OCI-LY7 (cell line): Measurements from ENCODE around the gene XAGE3. TPM values are rescaled to one million over a fixed set of nuclear protein-coding genes. Genes with fewer than 3 reads are reported as not detected.
"Not testable (repeated sequence)": the region's sequence is repeated elsewhere in the genome, so short reads cannot be mapped to it uniquely, and the experiment has no call there.

Experiments
- BruUV-seq: library from RNA; stranded (reverse); fragments of 400-500 nt; replicated peaks from 2 replicates; lab custom pipeline; 2021; lab: Mats Ljungman, UMichigan
- CTCF ChIA-PET: fragments of 300-600 bp; sonication (Branson Sonifier 250); formaldehyde crosslinking; loops from one replicate; lab custom pipeline; 2022; ENCODE audit warnings: antibody characterized with exemption; ENCODE audit not compliant: unreplicated experiment; lab: Charles Lee
- POLR2A ChIA-PET: fragments of 300-600 bp; sonication (Branson Sonifier 250); formaldehyde crosslinking; loops from one replicate; lab custom pipeline; 2022; ENCODE audit warnings: antibody characterized with exemption; lab: Charles Lee
- DNase-seq: peaks from one replicate; pipeline ENCODE4 v3.0.0-alpha.2; 2015; ENCODE audit warnings: low spot score
- H2AFZ ChIP-seq: fragments of 200-600 bp; sonication (generic), shearing (Covaris generic); 2 replicates; pipeline ENCODE4 v1.6.1; 2014; ENCODE audit warnings: mild to moderate bottlenecking, antibody characterized with exemption, low read length, moderate library complexity
- H3K27ac ChIP-seq: fragments of 200-600 bp; sonication (generic); 2 replicates; pipeline ENCODE4 v1.5.1; 2014; ENCODE audit warnings: mixed run types, low read depth, mild to moderate bottlenecking, moderate library complexity, low read length, inconsistent platforms; ENCODE audit not compliant: poor library complexity, severe bottlenecking
- H3K36me3 ChIP-seq: fragments of 200-600 bp; sonication (generic); 2 replicates; pipeline ENCODE4 v1.6.1; 2014; ENCODE audit warnings: mild to moderate bottlenecking, antibody characterized with exemption, low read length, moderate library complexity, mixed read lengths; ENCODE audit not compliant: insufficient read depth
- H3K4me1 ChIP-seq: fragments of 200-600 bp; sonication (generic); 2 replicates; pipeline ENCODE4 v1.5.1; 2014; ENCODE audit warnings: mild to moderate bottlenecking, low read length; ENCODE audit not compliant: insufficient read depth, poor library complexity, severe bottlenecking
- H3K4me2 ChIP-seq: fragments of 200-600 bp; sonication (generic); 2 replicates; pipeline ENCODE4 v1.6.1; 2014; ENCODE audit warnings: mild to moderate bottlenecking, low read length
- H3K4me3 ChIP-seq: fragments of 200-600 bp; sonication (generic); 2 replicates; pipeline ENCODE4 v1.5.1; 2014; ENCODE audit warnings: mild to moderate bottlenecking, low read depth, low read length; ENCODE audit not compliant: poor library complexity, severe bottlenecking
- H3K79me2 ChIP-seq: fragments of 200-600 bp; sonication (generic); 2 replicates; pipeline ENCODE4 v1.6.1; 2016; ENCODE audit warnings: low read depth, mild to moderate bottlenecking, low read length, moderate library complexity, mixed read lengths; ENCODE audit not compliant: insufficient read depth
- H3K9me2 ChIP-seq: fragments of 200-600 bp; sonication (generic); 2 replicates; pipeline ENCODE4 v1.6.1; 2016; ENCODE audit warnings: mild to moderate bottlenecking, low read length, mixed read lengths; ENCODE audit not compliant: insufficient read depth
- H3K9me3 ChIP-seq: fragments of 200-600 bp; sonication (generic); 2 replicates; pipeline ENCODE4 v1.6.1; 2014; ENCODE audit warnings: mild to moderate bottlenecking, mixed run types, low read length, mixed read lengths
- H4K20me1 ChIP-seq: fragments of 200-600 bp; sonication (generic); 2 replicates; pipeline ENCODE4 v1.6.1; 2014; ENCODE audit warnings: mild to moderate bottlenecking, antibody characterized with exemption, low read length, moderate library complexity, mixed read lengths; ENCODE audit not compliant: insufficient read depth
- CTCF ChIP-seq: fragments of 200-600 bp; sonication (generic); conservative IDR thresholded peaks from 2 replicates; pipeline ENCODE4 v1.5.1; 2014; ENCODE audit warnings: mild to moderate bottlenecking, antibody characterized with exemption, low read length, moderate library complexity, mixed read lengths
- EZH2phosphoT487 ChIP-seq: fragments of 200-600 bp; sonication (generic); IDR thresholded peaks from 2 replicates; pipeline ENCODE4 v1.6.1; 2018; ENCODE audit warnings: low read depth, borderline replicate concordance, mild to moderate bottlenecking, mixed run types, antibody characterized with exemption, low read length, moderate library complexity, mixed read lengths
- intact Hi-C: fragments of 100-400 bp; cut with micrococcal nuclease; formaldehyde crosslinking; loops from one replicate; pipeline ENCODE4 v1.10.0; 2022; ENCODE audit not compliant: unreplicated experiment
- total RNA-seq, 2 experiments: library from RNA; depleted of rRNA in 1 of 2; stranded (reverse); fragments of >200 nt in 1 of 2; shearing (Covaris generic) in 1 of 2; gene quantifications; 2 replicates each; pipeline ENCODE4 v1.2.3, GENCODE V29; 2014 to 2022

Gene XAGE3
- total RNA-seq, 2 experiments from 2014 or later: not detected

GRCh38 chrX:52887459-52887858 lies 19.6 kb upstream of the XAGE3 start:
- H3K4me2 ChIP-seq, H2AFZ ChIP-seq, H3K4me1 ChIP-seq, BruUV-seq, H3K4me3 ChIP-seq, H3K36me3 ChIP-seq, H4K20me1 ChIP-seq, CTCF ChIA-PET, H3K27ac ChIP-seq, DNase-seq, POLR2A ChIA-PET, H3K9me3 ChIP-seq, H3K9me2 ChIP-seq, H3K79me2 ChIP-seq, intact Hi-C loops: not testable (repeated sequence)

DNA sequence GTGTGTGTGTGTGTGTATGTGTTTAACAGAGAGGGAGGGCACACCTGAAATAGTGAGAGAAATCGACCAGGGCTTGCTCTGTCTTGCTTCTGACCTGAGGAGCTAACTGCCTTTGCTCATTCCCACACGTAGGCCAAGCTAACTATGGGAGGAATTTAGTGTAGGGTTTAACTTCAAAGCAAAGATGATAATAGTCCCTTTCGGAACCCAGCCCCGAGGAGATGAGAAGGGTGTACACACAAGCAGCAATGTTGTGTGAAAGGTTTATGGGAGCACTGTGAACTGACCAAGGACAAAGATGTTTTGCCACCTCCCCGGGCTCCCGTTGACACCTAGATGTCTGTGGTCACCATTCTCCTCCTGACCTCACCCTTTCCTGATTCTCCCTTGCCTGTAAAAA lies 8.5 kb upstream of the XAGE3 start:
- H3K4me3 ChIP-seq, H3K4me1 ChIP-seq, H3K36me3 ChIP-seq, DNase-seq, intact Hi-C loops, BruUV-seq, H4K20me1 ChIP-seq, H3K9me3 ChIP-seq, H3K27ac ChIP-seq, H2AFZ ChIP-seq, POLR2A ChIA-PET, H3K9me2 ChIP-seq, H3K4me2 ChIP-seq, CTCF ChIA-PET, H3K79me2 ChIP-seq: not testable (repeated sequence)

DNA sequence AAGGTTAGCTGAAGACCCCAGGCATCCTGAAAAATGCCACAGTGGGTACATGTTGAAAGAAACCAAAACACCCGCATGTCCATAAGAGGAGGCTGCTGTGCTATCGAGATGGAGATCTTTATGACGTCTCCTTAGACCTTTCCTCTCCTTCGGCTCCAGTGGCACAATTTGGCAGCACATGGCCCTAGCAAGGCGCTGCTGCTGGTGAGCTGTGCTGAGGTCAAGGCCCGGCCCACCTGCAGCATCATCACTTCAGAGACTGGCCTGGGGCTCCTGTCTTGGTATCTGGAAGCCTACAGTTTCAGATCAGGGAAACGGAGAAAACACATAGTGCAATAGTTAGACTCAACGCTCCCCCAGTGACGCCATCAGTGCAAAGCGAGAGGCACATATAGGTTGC lies 7.6 kb upstream of the XAGE3 start:
- H3K4me3 ChIP-seq, POLR2A ChIA-PET, BruUV-seq, CTCF ChIA-PET, H3K9me3 ChIP-seq, H3K27ac ChIP-seq, H3K4me2 ChIP-seq, H4K20me1 ChIP-seq, intact Hi-C loops, H3K79me2 ChIP-seq, H3K9me2 ChIP-seq, H3K36me3 ChIP-seq, H2AFZ ChIP-seq, DNase-seq, H3K4me1 ChIP-seq: not testable (repeated sequence)

DNA sequence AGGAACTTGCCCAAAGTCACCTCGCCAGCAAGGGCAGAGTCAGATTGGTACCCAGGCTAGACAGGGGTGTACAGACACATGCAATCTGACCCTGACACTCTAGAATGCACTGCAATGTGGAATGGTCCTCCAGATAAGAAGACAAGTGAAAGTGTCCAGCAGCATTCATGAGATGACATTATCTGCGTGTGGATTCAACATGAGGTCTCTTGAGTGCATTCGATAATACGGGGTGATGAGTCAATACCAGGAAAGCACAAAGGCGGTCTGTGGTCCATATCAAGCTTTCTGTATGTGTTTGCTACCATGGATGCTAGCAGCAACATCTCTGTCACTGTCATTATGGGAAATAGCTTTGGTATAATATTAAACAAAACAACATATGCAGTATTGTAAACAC lies 6.8 kb upstream of the XAGE3 start:
- DNase-seq: no peak
- no TSS peak for BruUV-seq
- Histone ChIP-seq H3K27ac (no peak overlapping the region), H3K4me2 (no peak overlapping the region), H3K79me2 (no peaks in the 10 kb centered on the region), H2AFZ (no peak overlapping the region), H3K9me2 (no peaks in the 10 kb centered on the region), H3K4me3 (no peak overlapping the region), H4K20me1 (no peaks in the 10 kb centered on the region), H3K9me3 (no peaks in the 10 kb centered on the region), H3K4me1 (no peaks in the 10 kb centered on the region), H3K36me3 (no peaks in the 10 kb centered on the region)
- ChIA-PET CTCF (no interaction called here), POLR2A (no interaction called here)
- TF ChIP-seq CTCF (no peak), EZH2phosphoT487 (no peak)
- intact Hi-C loops: no loop called here

- H3K4me3 ChIP-seq, BruUV-seq, DNase-seq, H3K79me2 ChIP-seq, H3K9me3 ChIP-seq, H4K20me1 ChIP-seq, H3K9me2 ChIP-seq, H3K4me2 ChIP-seq, intact Hi-C loops, H3K27ac ChIP-seq, H3K36me3 ChIP-seq, H2AFZ ChIP-seq, CTCF ChIA-PET, POLR2A ChIA-PET, H3K4me1 ChIP-seq: not testable (repeated sequence)
These were observed 5.9 kb upstream of the XAGE3 start for GRCh38 chrX:52873825-52874224.
